ENCODE measurements around the gene ZNHIT1. TPM values are rescaled to one million over a fixed set of nuclear protein-coding genes. Genes with fewer than 3 reads are reported as not detected.

The ZNHIT1 gene
- total and polyA plus RNA-seq, 10 donors: 47.3 to 127 (median 68.0) TPM

DNA sequence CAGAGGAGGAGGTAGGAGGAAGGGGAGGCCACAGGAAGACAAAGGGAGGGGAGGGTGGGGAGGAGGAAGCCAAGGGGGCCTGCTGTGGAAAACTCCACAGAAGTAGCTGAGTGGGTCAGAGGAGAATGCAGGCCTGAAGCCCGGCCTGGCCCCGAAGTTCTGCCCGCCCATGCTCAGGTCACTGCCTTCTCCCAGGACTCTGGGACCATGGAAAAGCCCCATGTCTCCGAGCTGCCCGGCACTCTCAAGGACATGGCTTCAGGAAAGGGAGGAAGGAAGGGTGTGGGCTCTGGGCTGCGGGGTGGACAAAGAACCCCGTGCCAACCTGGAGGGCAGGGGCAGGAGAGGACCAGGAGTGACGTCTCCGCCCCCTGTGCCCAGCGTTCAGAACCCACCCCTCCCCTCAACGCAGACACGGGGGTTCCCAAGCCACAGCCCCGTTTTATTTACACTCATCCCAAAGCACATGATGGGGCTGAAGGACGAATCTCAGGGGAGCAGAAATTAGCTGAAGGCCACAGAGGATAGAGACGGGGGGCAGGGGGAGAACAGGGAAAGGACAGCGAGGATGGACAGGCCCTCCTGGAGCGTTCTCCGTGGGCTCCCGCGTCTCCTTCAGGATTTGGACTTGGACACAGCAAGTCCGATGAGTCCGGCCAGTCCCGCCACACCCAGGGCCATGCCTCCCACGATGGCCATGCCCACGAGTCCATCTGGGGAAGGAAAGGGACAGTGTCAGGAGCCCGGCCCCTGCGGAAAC is 21.4 kb downstream of the ZNHIT1 start:
- H3K9me3 ChIP-seq: no peaks in the 10 kb centered on the region
- intact Hi-C loops (cut with DNase I; ENCODE audit: low total_unique reads): no loop called here
- peaks cover 21 to 95% (median 69%) of the 10 kb centered on the region in 6 donors for H3K4me1 ChIP-seq
- peak overlapping the region in 2 of 8 donors; percentile 23 to 43 for H3K4me3 ChIP-seq
- H3K36me3 ChIP-seq: peaks cover 0 to 80% (median 32%) of the 10 kb centered on the region in 6 donors
- peak; percentile 81 for DNase-seq
- no peaks in the 10 kb centered on the region for H3K27me3 ChIP-seq (replicated peaks in 1 of 7)
- whole genome bisulfite sequencing, 5 donors: 46 to 60% (median 48%) methylated on average over 25 to 27 of the region's 27 CpGs
- peak; percentile 69 to 80 (median 75) for TF ChIP-seq POLR2AphosphoS5 (IDR thresholded peaks at IDR 0.05)
- TF ChIP-seq POLR2A (IDR thresholded peaks at IDR 0.05): no peak
- peak overlapping the region; percentile 9 to 99 (median 88) for H3K27ac ChIP-seq

DNA sequence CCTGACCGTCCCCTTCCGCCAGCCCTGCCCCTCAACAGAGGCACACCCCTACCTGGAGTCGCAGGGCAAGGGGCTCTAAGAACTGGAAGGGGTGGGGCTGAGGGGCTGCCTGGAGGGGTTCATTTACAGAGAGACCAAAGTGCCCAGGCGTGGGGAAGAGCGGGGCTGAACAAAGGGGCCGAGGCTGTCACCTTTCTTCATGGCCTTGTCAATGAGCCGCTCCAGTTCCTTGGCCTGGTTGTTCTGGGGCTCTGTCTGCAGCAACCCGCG is 21.9 kb downstream of the ZNHIT1 start:
- no peaks in the 10 kb centered on the region for H3K9me3 ChIP-seq
- peak overlapping the region in 2 of 8 donors; percentile 23 to 43 for H3K4me3 ChIP-seq
- DNase-seq: no peak
- peaks cover 0 to 80% (median 32%) of the 10 kb centered on the region in 6 donors for H3K36me3 ChIP-seq
- H3K27ac ChIP-seq: peak overlapping the region in 7 of 8 donors; percentile 69 to 99 (median 91)
- WGBS, 5 donors: 75 to 91% (median 82%) methylated on average over 9 of the region's 9 CpGs
- H3K4me1 ChIP-seq: peaks cover 21 to 95% (median 69%) of the 10 kb centered on the region in 6 donors
- intact Hi-C loops (cut with DNase I; ENCODE audit: low total_unique reads): no loop called here
- no peaks in the 10 kb centered on the region for H3K27me3 ChIP-seq (replicated peaks in 1 of 7)
- TF ChIP-seq POLR2AphosphoS5 (IDR thresholded peaks at IDR 0.05) (no peak), POLR2A (IDR thresholded peaks at IDR 0.05) (no peak)
- TF ChIP-seq, protein P1, sequence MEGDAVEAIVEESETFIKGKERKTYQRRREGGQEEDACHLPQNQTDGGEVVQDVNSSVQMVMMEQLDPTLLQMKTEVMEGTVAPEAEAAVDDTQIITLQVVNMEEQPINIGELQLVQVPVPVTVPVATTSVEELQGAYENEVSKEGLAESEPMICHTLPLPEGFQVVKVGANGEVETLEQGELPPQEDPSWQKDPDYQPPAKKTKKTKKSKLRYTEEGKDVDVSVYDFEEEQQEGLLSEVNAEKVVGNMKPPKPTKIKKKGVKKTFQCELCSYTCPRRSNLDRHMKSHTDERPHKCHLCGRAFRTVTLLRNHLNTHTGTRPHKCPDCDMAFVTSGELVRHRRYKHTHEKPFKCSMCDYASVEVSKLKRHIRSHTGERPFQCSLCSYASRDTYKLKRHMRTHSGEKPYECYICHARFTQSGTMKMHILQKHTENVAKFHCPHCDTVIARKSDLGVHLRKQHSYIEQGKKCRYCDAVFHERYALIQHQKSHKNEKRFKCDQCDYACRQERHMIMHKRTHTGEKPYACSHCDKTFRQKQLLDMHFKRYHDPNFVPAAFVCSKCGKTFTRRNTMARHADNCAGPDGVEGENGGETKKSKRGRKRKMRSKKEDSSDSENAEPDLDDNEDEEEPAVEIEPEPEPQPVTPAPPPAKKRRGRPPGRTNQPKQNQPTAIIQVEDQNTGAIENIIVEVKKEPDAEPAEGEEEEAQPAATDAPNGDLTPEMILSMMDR (IDR thresholded peaks at IDR 0.05 in 8 of 11, conservative IDR thresholded peaks at IDR 0.05 in 3 of 11): no peak

DNA sequence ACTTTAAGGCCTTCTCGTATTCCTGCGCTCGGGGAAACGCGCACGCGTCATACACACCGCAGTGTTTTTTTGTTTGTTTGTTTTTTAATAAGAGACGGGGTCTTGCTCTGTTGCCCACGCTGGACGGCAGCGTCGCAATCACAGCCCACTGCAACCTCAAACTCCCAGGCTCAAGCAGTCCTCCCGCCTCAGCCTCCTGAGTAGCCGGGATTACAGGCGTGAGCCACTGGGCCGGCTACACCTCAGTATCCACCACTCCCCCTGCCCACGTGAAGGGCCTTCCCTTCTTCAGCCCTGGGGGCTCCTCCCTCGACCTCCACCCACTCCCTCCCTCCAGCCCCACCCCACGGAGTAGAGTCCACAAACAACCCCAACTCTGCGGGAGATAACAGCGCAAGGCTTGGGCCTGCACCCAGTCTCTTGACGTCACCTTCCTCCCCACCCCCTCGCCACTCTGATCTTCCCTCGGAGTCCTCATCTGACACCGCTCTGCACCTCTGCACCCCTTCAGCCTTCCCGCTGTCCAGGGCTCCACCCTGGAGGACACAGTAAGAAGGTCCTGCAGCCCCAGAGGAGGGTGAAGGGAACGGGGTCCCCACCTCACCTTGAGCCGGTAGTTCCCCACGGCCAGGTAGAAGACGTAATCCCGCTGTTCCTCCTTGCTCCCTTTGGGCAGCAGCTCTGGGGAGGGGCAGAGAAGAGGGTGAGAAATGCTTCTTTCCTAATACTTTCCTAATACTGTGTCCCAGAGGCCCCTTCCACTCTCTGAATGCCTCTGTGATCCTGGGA is 22.5 kb downstream of the ZNHIT1 start:
- Histone ChIP-seq H3K9me3 (no peaks in the 10 kb centered on the region), H3K27me3 (replicated peaks in 1 of 7) (no peaks in the 10 kb centered on the region), H3K4me3 (peak overlapping the region in 2 of 8 donors; percentile 23 to 43), H3K27ac (peak overlapping the region in 7 of 8 donors; percentile 69 to 99 (median 91)), H3K36me3 (peaks cover 0 to 76% (median 32%) of the 10 kb centered on the region in 6 donors), H3K4me1 (peaks cover 25 to 95% (median 73%) of the 10 kb centered on the region in 6 donors)
- DNase-seq: no peak
- TF ChIP-seq POLR2AphosphoS5 (IDR thresholded peaks at IDR 0.05): no peak
- TF ChIP-seq, protein P1 (IDR thresholded peaks at IDR 0.05 in 8 of 11, conservative IDR thresholded peaks at IDR 0.05 in 3 of 11): no peak
- no peak for TF ChIP-seq POLR2A (IDR thresholded peaks at IDR 0.05)
- intact Hi-C loops (cut with DNase I; ENCODE audit: low total_unique reads): no loop called here
- 80 to 87% (median 83%) methylated on average over 32 of the region's 32 CpGs for WGBS, 5 donors

DNA sequence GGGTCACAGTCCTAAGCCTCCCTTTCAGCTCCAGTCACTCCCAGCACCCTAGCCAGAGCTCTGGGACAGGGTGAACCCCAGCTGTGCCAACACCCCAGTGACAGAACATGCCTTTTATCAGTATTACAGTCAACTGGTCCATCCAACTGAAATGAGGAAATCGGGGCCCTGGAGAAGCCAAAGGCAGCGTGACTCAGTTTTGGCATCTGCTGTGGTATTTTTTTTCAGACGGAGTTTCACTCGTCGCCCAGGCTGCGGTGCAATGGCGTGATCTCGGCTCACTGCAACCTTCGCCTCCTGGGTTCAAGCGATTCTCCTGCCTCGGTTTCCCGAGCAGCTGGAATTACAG is 23.0 kb downstream of the ZNHIT1 start:
- H3K4me1 ChIP-seq: peaks cover 29 to 95% (median 76%) of the 10 kb centered on the region in 6 donors
- intact Hi-C loops (cut with DNase I; ENCODE audit: low total_unique reads): no loop called here
- peaks cover 0 to 70% (median 32%) of the 10 kb centered on the region in 6 donors for H3K36me3 ChIP-seq
- H3K4me3 ChIP-seq: peak overlapping the region in 2 of 8 donors; percentile 23 to 43
- TF ChIP-seq, protein P1 (IDR thresholded peaks at IDR 0.05 in 8 of 11, conservative IDR thresholded peaks at IDR 0.05 in 3 of 11): no peak
- no peak for TF ChIP-seq POLR2A (IDR thresholded peaks at IDR 0.05)
- no peak for TF ChIP-seq POLR2AphosphoS5 (IDR thresholded peaks at IDR 0.05)
- H3K27me3 ChIP-seq (replicated peaks in 1 of 7): no peaks in the 10 kb centered on the region
- no peaks in the 10 kb centered on the region for H3K9me3 ChIP-seq
- WGBS, 5 donors: 52 to 80% (median 63%) methylated on average over 12 of the region's 12 CpGs
- H3K27ac ChIP-seq: peak overlapping the region in 7 of 8 donors; percentile 69 to 99 (median 91)
- no peak for DNase-seq

All from spleen (tissue), 11 donors.